Fibroblast of the aortic adventitia (primary cell): ENCODE measurements around the gene FCRL4. TPM values are rescaled to one million over a fixed set of nuclear protein-coding genes. Genes with fewer than 3 reads are reported as not detected.

Experiments
- DNase-seq: peaks from one replicate; pipeline ENCODE4 v3.0.0-alpha.2; 2010; ENCODE audit warnings: low read depth
- H3K4me3 ChIP-seq: 2 replicates; pipeline ENCODE4 v1.5.1; 2011; ENCODE audit warnings: low read depth, mild to moderate bottlenecking, control low read depth, low read length, moderate library complexity
- total RNA-seq: library from RNA; depleted of rRNA; stranded (reverse); fragments of >200 nt; gene quantifications from 2 replicates; pipeline ENCODE4 v1.2.3, GENCODE V29; 2012; ENCODE audit warnings: low replicate concordance
- TF ChIP-seq, protein P1 (sequence below): IDR thresholded peaks from 2 replicates; pipeline ENCODE4 v1.5.1; 2011; ENCODE audit warnings: mild to moderate bottlenecking, low read length, control low read depth, inconsistent platforms; ENCODE audit not compliant: insufficient read depth

FCRL4 gene
- total RNA-seq = not detected in 2 replicates

DNA sequence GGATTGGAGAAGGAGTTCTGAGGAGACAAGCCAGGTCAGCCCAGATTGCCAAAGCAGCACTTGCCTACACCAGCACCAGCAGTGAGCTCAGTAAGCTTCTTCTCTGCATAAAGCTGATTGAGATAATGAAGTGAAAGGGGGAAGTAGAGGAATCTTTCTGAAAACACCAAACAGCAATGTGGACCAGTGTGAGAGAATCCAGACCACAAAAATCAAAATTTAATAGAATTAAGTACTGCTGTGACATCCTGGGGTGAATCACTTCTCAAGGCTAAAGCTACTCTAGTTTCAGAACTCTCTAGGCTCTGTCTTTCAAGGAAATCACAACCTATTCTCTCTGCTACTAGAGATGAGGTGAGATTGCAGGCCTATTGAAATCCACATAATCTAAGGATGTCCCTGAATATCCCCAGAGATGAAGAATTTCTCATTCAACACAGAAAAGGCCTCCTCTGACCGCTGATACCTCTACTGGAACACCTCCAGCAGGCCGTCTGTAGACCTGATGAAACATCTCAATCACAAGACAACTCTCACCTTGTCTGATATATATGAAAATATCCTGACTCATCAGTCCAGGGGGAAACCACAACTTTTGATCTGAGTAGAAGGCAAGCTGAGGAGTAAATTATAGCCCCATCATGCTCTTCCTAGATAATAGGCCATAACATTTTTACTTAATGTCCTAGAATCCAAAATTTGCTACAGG lies at the start of gene FCRL4:
Gene FCRL4, minus strand, starts transcription at position 127 of the 709 bp plus-strand sequence. CDS start 141 bp downstream, outside the sequence.
- no peak within 1 kb of the TSS for H3K4me3 ChIP-seq
- no peak for DNase-seq
- TF ChIP-seq, protein P1, sequence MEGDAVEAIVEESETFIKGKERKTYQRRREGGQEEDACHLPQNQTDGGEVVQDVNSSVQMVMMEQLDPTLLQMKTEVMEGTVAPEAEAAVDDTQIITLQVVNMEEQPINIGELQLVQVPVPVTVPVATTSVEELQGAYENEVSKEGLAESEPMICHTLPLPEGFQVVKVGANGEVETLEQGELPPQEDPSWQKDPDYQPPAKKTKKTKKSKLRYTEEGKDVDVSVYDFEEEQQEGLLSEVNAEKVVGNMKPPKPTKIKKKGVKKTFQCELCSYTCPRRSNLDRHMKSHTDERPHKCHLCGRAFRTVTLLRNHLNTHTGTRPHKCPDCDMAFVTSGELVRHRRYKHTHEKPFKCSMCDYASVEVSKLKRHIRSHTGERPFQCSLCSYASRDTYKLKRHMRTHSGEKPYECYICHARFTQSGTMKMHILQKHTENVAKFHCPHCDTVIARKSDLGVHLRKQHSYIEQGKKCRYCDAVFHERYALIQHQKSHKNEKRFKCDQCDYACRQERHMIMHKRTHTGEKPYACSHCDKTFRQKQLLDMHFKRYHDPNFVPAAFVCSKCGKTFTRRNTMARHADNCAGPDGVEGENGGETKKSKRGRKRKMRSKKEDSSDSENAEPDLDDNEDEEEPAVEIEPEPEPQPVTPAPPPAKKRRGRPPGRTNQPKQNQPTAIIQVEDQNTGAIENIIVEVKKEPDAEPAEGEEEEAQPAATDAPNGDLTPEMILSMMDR = no peak

GRCh38 chr1:157646144-157646543 lies 48.3 kb upstream of the FCRL4 start:
- H3K4me3 ChIP-seq = no peak overlapping the region
- TF ChIP-seq, protein P1 = no peak
- DNase-seq = no peak

- TF ChIP-seq, protein P1 = no peak
- no peak overlapping the region for H3K4me3 ChIP-seq
- DNase-seq = no peak
Observed at GRCh38 chr1:157641177-157641576, 43.3 kb upstream of the FCRL4 start.

- no peak overlapping the region for H3K4me3 ChIP-seq
- TF ChIP-seq, protein P1 = no peak
- DNase-seq = no peak
Observed at GRCh38 chr1:157639800-157640199, 41.9 kb upstream of the FCRL4 start.

- no peak for DNase-seq
- TF ChIP-seq, protein P1 = no peak
- H3K4me3 ChIP-seq = no peak overlapping the region
Observed at GRCh38 chr1:157628773-157629172, 30.9 kb upstream of the FCRL4 start.

- no peak for DNase-seq
- H3K4me3 ChIP-seq = no peak overlapping the region
- TF ChIP-seq, protein P1 = no peak
Observed at GRCh38 chr1:157626099-157626498, 28.2 kb upstream of the FCRL4 start.
